Nasal cavity respiratory epithelium epithelial cell of viscerocranial mucosa (primary cell): ENCODE results near the gene MFSD11. TPM values are rescaled to one million over a fixed set of nuclear protein-coding genes. Genes with fewer than 3 reads are reported as not detected.

ENCODE experiments used
- total RNA-seq: library from RNA; depleted of rRNA; stranded (reverse); fragments of >200 nt; gene quantifications from 2 replicates; pipeline ENCODE4 v1.2.3, GENCODE V29; 2014

MFSD11 gene
- 20.5 and 29.2 TPM in 2 replicates for total RNA-seq

DNA sequence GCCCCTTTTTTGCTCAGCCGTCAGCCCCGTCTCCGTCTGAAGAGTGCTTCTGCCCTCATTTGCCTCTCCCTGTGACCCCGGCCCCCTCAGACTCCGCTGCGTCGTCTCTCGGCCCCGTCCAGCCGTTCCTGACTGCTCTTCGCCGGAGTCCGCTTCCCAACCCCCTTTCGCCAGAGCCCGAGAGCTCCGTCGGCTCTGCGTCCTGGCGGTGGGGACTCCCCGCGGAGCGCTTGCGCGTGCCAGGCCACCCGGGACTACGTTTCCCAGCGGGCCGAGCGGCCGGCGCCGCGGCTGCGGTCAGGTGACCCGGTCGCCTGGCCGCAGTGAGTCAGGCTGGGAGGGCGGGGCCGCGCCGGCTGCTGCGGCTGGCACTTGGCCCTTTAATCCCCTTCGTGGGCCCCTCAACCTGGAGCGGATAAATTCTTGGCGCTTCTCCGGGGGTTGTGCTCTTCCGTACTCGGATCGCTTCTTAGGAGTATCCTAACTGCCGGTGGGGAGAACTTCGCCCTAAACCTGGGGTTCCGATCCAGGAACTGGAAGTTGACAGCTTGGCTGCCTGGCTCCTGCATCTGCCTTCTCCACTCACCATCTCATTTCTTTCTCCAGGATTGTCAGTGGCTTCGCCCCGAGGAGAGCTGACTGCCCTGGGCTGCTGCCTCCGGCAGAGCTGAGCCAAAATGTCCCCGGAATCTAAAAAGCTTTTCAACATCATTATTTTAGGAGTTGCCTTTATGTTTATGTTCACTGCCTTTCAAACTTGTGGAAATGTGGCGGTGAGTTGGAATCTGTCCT lies at the start of gene MFSD11:
Gene MFSD11 (plus strand): TSS at position 444 of the 792 bp plus-strand sequence. CDS start 234 bp downstream, at position 678.

DNA sequence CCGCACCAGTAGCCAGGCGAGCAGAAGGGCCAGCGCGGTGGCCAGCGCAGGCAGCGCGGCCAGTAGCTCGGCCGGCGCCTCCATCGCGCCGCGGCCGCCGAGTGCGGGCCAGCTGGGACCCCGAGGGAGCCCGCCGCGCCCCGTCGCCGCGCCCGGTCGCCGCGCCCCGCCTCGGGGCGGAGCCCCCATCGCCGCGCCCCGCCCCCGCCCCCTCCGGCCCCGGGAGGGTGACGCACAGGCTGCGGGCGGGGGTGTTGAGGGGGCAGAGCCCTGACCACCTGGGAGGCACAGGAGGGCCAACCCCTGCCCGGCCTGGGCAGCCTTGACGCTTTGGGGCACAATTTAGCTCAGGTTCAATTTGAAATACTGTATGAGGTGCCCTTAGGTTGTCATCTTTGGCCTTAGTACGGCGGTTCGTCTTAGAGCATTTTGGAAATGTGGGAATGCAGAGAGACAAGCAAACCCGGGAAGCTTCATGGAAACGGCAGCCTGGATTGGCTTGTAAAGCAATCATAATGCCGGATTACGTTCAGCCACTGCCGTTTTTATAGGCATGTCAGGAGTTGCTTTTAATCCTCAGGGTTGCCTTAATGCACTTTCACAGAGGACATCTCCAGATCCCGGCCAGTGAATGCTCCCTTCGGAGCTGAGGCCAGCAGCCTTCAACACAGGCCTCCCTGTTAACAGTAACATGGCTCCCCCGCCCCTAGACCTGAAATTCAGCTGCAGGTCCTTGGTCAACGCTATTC lies 26.9 kb upstream of the MFSD11 start, which contains the start of gene MXRA7:
Gene MXRA7 (minus strand): TSS at position 103 of the 749 bp plus-strand sequence. CDS start 19 bp downstream, at position 84.

DNA sequence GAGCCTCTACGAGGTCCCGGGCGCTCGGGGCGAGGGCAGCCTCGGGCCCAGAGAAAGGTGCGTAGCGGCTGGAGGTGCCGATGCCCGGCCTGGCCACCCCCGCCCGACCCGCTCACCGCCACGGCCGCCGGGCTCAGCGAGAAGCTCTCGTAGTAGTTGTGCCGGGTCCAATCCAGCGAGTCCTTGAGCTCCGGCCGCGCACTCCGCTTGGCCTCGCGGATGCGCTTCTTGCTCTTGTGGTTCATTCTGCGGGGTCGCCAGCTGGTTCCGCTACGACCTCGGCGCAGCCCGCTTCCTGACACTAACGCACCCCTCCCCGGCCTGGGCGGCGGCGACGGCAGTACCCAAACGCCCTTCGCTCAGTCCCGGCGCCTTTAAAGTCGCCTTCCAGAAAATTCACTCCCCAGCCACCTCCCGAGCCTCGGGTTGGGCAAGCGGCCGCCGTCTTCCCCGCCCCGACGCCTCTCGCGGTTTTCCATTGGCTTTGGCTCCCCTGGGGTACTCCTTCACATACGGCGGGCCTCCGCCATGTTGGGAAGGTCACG lies 11.6 kb upstream of the MFSD11 start, which contains the start of gene JMJD6:
Gene JMJD6 (minus strand): TSS at position 376 of the 545 bp plus-strand sequence. CDS start 131 bp downstream, at position 245.

DNA sequence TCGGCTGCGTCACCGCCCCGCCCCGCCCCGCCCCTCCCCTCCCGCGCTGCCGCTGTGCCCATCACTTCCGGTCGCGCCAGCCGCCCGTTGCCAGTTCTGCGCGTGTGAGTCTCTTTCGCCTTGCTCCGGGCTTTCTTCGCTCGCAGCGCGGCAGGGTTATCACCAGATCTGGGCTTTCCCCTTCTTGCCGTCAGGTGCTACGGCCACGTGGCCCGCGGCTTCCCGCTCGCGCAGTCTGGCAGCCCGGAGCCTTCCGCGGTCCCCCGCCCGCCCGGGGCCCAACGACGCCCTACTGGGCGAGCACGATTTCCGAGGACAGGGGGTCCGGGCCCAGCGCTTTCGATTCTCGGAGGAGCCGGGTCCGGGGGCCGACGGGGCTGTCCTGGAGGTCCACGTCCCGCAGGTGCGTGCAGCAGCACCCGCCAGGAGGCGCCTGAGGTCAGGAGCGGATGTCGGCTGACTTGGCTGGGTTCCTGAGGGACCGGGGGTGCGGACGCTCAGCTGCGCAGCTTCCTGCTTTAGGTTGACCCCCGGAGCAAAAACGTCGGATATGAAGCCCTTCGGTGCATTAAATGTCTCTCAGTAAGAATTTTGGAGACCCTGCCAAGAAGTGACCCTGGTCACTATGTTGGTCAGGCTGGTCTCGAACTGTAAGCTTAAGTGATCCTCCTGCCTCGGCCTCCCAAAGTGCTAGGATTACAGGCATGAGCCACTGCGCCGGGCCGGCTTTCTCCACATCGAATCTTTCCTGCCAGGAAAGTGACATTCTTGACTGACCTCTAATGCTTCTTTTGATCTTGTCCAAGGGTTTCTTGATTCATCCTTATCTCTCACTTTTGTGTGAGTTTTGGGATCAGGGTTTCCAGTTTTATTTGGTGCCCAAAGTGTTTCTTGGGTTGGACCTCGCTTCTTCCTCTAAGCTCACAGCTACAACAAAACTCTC lies 10.9 kb upstream of the MFSD11 start, which contains the start of gene METTL23:
Gene METTL23 (plus strand): TSS at position 64 of the 943 bp plus-strand sequence. CDS start 2,872 bp downstream, outside the sequence.

DNA sequence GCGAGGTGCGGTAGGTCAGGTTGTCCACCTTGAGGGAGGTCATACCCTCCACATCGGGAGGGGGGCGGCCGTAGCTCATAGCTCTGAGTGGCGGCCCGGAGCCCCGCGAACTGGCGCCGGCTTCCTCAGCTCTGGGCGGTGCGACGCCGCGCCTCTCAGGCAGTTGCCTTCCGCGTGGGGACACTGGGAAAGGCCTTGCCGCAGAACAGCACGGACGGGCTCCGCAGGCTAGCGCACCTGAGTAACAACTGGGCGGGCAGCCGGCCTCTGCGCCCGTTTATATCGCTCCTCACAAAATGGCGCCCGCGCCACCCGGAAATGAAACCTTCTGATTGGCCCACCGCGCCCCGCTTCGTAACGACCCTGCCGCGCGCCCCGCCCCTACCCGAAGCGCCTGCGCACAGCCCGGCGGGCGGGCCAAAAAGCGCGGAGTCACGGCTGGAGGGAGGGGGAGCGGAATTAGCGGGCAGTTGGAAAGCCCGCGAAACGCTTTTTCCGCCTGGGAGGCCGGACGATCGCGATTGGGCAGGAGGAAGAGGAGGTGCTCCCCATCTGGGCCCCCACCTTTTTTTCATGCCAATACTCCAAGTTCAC lies 740 bp upstream of the MFSD11 start, which contains the start of gene SRSF2:
Gene SRSF2 (minus strand): TSS at position 250 of the 594 bp plus-strand sequence. CDS start 171 bp downstream, at position 79.

Other genes starting within 250 kb of the MFSD11 start
- gene RHBDF2, start 236.7 kb upstream of the MFSD11 start, total RNA-seq = 15.4 and 69.8 TPM in 2 replicates
- 9.2 and 10.0 TPM in 2 replicates for gene CYGB, start 200.4 kb upstream of the MFSD11 start, total RNA-seq
- gene PRCD, start 198.1 kb upstream of the MFSD11 start, total RNA-seq = 0.34 and 3.3 TPM in 2 replicates
- 76.9 and 114 TPM in 2 replicates for gene ST6GALNAC2, start 152.3 kb upstream of the MFSD11 start, total RNA-seq
- 1.7 and 9.3 TPM in 2 replicates for gene ST6GALNAC1, start 94.4 kb upstream of the MFSD11 start, total RNA-seq
- 87.8 and 102 TPM in 2 replicates for gene MXRA7, start 27.2 kb upstream of the MFSD11 start, total RNA-seq
- gene JMJD6, start 11.5 kb upstream of the MFSD11 start, total RNA-seq = 18.8 and 22.8 TPM in 2 replicates
- 26.1 and 34.5 TPM in 2 replicates for gene METTL23, start 11.3 kb upstream of the MFSD11 start, total RNA-seq
- gene SRSF2, start 788 bp upstream of the MFSD11 start, total RNA-seq = 64.9 and 111 TPM in 2 replicates
- gene MGAT5B, start 130.3 kb downstream of the MFSD11 start, total RNA-seq = under 0.01 and 0.07 TPM in 2 replicates